SK-N-SH (cell line): ENCODE data around the gene LY6G6C. TPM values are rescaled to one million over a fixed set of nuclear protein-coding genes. Genes with fewer than 3 reads are reported as not detected.

ENCODE experiments used
- CTCF ChIA-PET: fragments of 300-600, 350-600 bp; formaldehyde crosslinking; extraction: SDS; loops from one replicate; lab custom pipeline; 2021; lab: Yijun Ruan, JAX
- POLR2A ChIA-PET: fragments of 350-600 bp; sonication (Branson Sonifier 250); formaldehyde crosslinking; extraction: SDS; loops from one replicate; lab custom pipeline; 2020; ENCODE audit warnings: antibody characterized with exemption, inconsistent platforms; lab: Yijun Ruan, JAX
- DNase-seq: peaks from one replicate; pipeline ENCODE4 v3.0.0; 2012
- H2AFZ ChIP-seq: fragments of 200-600 bp; sonication (generic); 2 replicates; pipeline ENCODE4 v1.8.1; 2016; ENCODE audit warnings: antibody characterized with exemption, mild to moderate bottlenecking, low read depth
- H3F3A ChIP-seq: fragments of 200-600 bp; sonication (generic); replicated peaks from 2 replicates; pipeline ENCODE3; 2016; ENCODE audit warnings: antibody characterized with exemption, mild to moderate bottlenecking; ENCODE audit not compliant: insufficient read depth
- H3K27ac ChIP-seq, 2 experiments: fragments of 200-500 bp in 1 of 2; fragments of 200-600 bp in 1 of 2; sonication (Bioruptor generic) in 1 of 2; sonication (generic), shearing (Covaris generic) in 1 of 2; 2 replicates each; pipeline versions ENCODE4 v1.5.1 to v1.6.1; 2014 to 2016; ENCODE audit warnings: low read depth in 2 of 2, inconsistent platforms in 1 of 2, low read length in 1 of 2, mild to moderate bottlenecking in 1 of 2, mixed read lengths in 1 of 2
- H3K27me3 ChIP-seq: fragments of 200-600 bp; sonication (generic), shearing (Covaris generic); 2 replicates; pipeline ENCODE4 v1.6.1; 2016; ENCODE audit warnings: mixed run types; ENCODE audit not compliant: insufficient read depth
- H3K36me3 ChIP-seq, 2 experiments: fragments of 200-500 bp in 1 of 2; fragments of 200-600 bp in 1 of 2; sonication (Bioruptor generic) in 1 of 2; sonication (generic) in 1 of 2; replicated peaks in 1 of 2; 2 replicates each; pipeline versions ENCODE3 to v1.5.1; 2014 to 2016; ENCODE audit warnings: low read length in 1 of 2, mild to moderate bottlenecking in 1 of 2; ENCODE audit not compliant: insufficient read depth in 2 of 2, control insufficient read depth in 1 of 2
- H3K4me1 ChIP-seq, 2 experiments: fragments of 200-500 bp in 1 of 2; fragments of 200-600 bp in 1 of 2; sonication (Bioruptor generic) in 1 of 2; sonication (generic), shearing (Covaris generic) in 1 of 2; 2 replicates each; pipeline versions ENCODE4 v1.5.1 to v1.6.1; 2014 to 2016; ENCODE audit warnings: low read depth in 1 of 2, low read length in 1 of 2, mixed run types in 1 of 2; ENCODE audit not compliant: insufficient read depth in 2 of 2, control insufficient read depth in 1 of 2
- H3K4me2 ChIP-seq: fragments of 200-600 bp; sonication (generic), shearing (Covaris generic); 2 replicates; pipeline ENCODE4 v1.6.1; 2017; ENCODE audit warnings: mixed run types
- H3K4me3 ChIP-seq, 2 experiments: fragments of 200-500 bp in 1 of 2; fragments of 200-600 bp in 1 of 2; sonication (Bioruptor generic) in 1 of 2; sonication (generic), shearing (Covaris generic) in 1 of 2; 2 replicates each; pipeline versions ENCODE4 v1.5.1 to v1.8.1; 2014 to 2016; ENCODE audit warnings: low read depth in 2 of 2, inconsistent platforms in 1 of 2, low read length in 1 of 2, mild to moderate bottlenecking in 1 of 2, mixed read lengths in 1 of 2, moderate library complexity in 1 of 2
- H3K79me2 ChIP-seq: fragments of 200-600 bp; sonication (generic); 2 replicates; pipeline ENCODE4 v1.8.1; 2017; ENCODE audit warnings: mild to moderate bottlenecking; ENCODE audit not compliant: insufficient read depth
- H3K9ac ChIP-seq: fragments of 200-600 bp; sonication (generic); 2 replicates; pipeline ENCODE4 v1.6.1; 2017; ENCODE audit warnings: mixed run types
- H3K9me2 ChIP-seq: fragments of 200-600 bp; sonication (generic); 2 replicates; pipeline ENCODE4 v1.6.1; 2017; ENCODE audit warnings: mixed run types
- H3K9me3 ChIP-seq: fragments of 200-600 bp; sonication (generic); 2 replicates; pipeline ENCODE4 v1.6.1; 2017; ENCODE audit warnings: mixed run types, mild to moderate bottlenecking, moderate library complexity
- H4K20me1 ChIP-seq: fragments of 200-600 bp; sonication (generic); 2 replicates; pipeline ENCODE4 v1.6.1; 2017; ENCODE audit warnings: mild to moderate bottlenecking, mixed run types; ENCODE audit not compliant: insufficient read depth
- CTCF ChIP-seq: fragments of 200-600 bp; sonication (generic); IDR thresholded peaks from 2 replicates; pipeline ENCODE4 v1.6.1; 2017; ENCODE audit warnings: antibody characterized with exemption, mild to moderate bottlenecking, moderate library complexity
- EZH2phosphoT487 ChIP-seq: fragments of 200-600 bp; sonication (generic); IDR thresholded peaks from 2 replicates; pipeline ENCODE4 v1.6.1; 2017; ENCODE audit warnings: low read depth, mixed run types, mild to moderate bottlenecking, antibody characterized with exemption, moderate library complexity, borderline replicate concordance
- FOXM1 ChIP-seq: IDR thresholded peaks from 2 replicates; pipeline ENCODE4 v1.4.0; 2012; ENCODE audit warnings: low read depth, mild to moderate bottlenecking
- GABPA ChIP-seq: IDR thresholded peaks from 2 replicates; pipeline ENCODE4 v1.4.0; 2012; ENCODE audit warnings: low read depth, mild to moderate bottlenecking
- IRF3 ChIP-seq: fragments of 150-350 bp; IDR thresholded peaks from 2 replicates; pipeline ENCODE4 v1.6.1; 2016; ENCODE audit warnings: mild to moderate bottlenecking, low read depth, low read length
- JUND ChIP-seq: IDR thresholded peaks from 2 replicates; pipeline ENCODE4 v1.4.0; 2012
- MAX ChIP-seq: IDR thresholded peaks from 2 replicates; pipeline ENCODE4 v1.4.0; 2012; ENCODE audit warnings: low read depth
- MEF2A ChIP-seq: IDR thresholded peaks from 2 replicates; pipeline ENCODE4 v1.4.0; 2012; ENCODE audit warnings: low read depth, borderline replicate concordance
- NFIC ChIP-seq: IDR thresholded peaks from 2 replicates; pipeline ENCODE4 v1.4.0; 2012; ENCODE audit warnings: borderline replicate concordance
- PBX3 ChIP-seq: IDR thresholded peaks from 2 replicates; pipeline ENCODE4; 2012
- RAD21 ChIP-seq: IDR thresholded peaks from 2 replicates; pipeline ENCODE4 v1.6.1; 2012; ENCODE audit warnings: mild to moderate bottlenecking, low read length
- RCOR1 ChIP-seq: fragments of 150-350 bp; IDR thresholded peaks from 2 replicates; pipeline ENCODE4 v1.6.1; 2017; ENCODE audit warnings: antibody characterized with exemption, low read length
- REST ChIP-seq: IDR thresholded peaks from 2 replicates; pipeline ENCODE4 v1.6.1; 2012; ENCODE audit warnings: mild to moderate bottlenecking, low read depth, low read length, moderate library complexity
- RXRA ChIP-seq: IDR thresholded peaks from 2 replicates; pipeline ENCODE4 v1.4.0; 2012; ENCODE audit warnings: low read depth, mild to moderate bottlenecking, borderline replicate concordance
- SIN3A ChIP-seq: IDR thresholded peaks from 2 replicates; pipeline ENCODE4 v1.6.1; 2012; ENCODE audit warnings: low read depth, mild to moderate bottlenecking, low read length, moderate library complexity, borderline replicate concordance
- TAF1 ChIP-seq: IDR thresholded peaks from 2 replicates; pipeline ENCODE4 v1.6.1; 2012; ENCODE audit warnings: low read depth, mild to moderate bottlenecking, low read length, moderate library complexity, borderline replicate concordance
- TEAD4 ChIP-seq: IDR thresholded peaks from 2 replicates; pipeline ENCODE4 v1.4.0; 2012; ENCODE audit warnings: mild to moderate bottlenecking, borderline replicate concordance; ENCODE audit not compliant: insufficient read depth
- USF2 ChIP-seq: fragments of 150-350 bp; IDR thresholded peaks from 2 replicates; pipeline ENCODE4 v1.6.1; 2017; ENCODE audit warnings: antibody characterized with exemption, low read length, low read depth, borderline replicate concordance
- YY1 ChIP-seq: IDR thresholded peaks from 2 replicates; pipeline ENCODE4 v1.4.0; 2012; ENCODE audit warnings: low read depth, mild to moderate bottlenecking
- ZBTB33 ChIP-seq: IDR thresholded peaks from 2 replicates; pipeline ENCODE4 v1.4.0; 2012; ENCODE audit warnings: low read depth, borderline replicate concordance
- WGBS: methylation state at CpG from one replicate; pipeline ENCODE4 v1.1.6; 2017; ENCODE audit warnings: low lambda C conversion rate; 5-methylcytosine and 5-hydroxymethylcytosine counted together
- polyA plus RNA-seq, 3 experiments: library from polyadenylated mRNA; depleted of rRNA; stranded (reverse); fragments of >200 nt; gene quantifications; 2 replicates each; pipeline ENCODE4 v1.2.3, GENCODE V29; 2012

Gene LY6G6C
- polyA plus RNA-seq, 1 of the 3 experiments (the other 2 are of a cell fraction): not detected

GRCh38 chr6:31764198-31764597, 42.7 kb upstream of the LY6G6C start (continued):
- TF ChIP-seq IRF3: no peak
- no peak for TF ChIP-seq SIN3A
- TF ChIP-seq FOXM1: no peak
- TF ChIP-seq REST: no peak
- no peak for TF ChIP-seq PBX3
- TF ChIP-seq ZBTB33: no peak
- no peak for TF ChIP-seq GABPA
- no peak for TF ChIP-seq TEAD4

- 42% methylated on average over 1 of the region's 1 CpG for WGBS
- Histone ChIP-seq H4K20me1 (no peaks in the 10 kb centered on the region), H3K4me1 (peaks cover 0 to 8% of the 10 kb centered on the region in 2 experiments; a peak in 1 of 4 replicates), H3K4me3 (no peak overlapping the region), H3K9me2 (no peaks in the 10 kb centered on the region), H3F3A (no peaks in the 10 kb centered on the region), H3K9ac (no peak overlapping the region), H3K36me3 (no peaks in the 10 kb centered on the region), H3K4me2 (no peak overlapping the region), H3K27ac (no peak overlapping the region), H3K9me3 (no peaks in the 10 kb centered on the region), H3K79me2 (no peaks in the 10 kb centered on the region), H3K27me3 (no peaks in the 10 kb centered on the region), H2AFZ (no peak overlapping the region)
- CTCF ChIA-PET: interaction anchor here (1.0 kb wide), 1 partner anchor 28 kb away, joined by 5 read pairs; no protein-coding TSS in a partner anchor
- no peak for DNase-seq
- POLR2A ChIA-PET: no interaction called here
- TF ChIP-seq USF2: no peak
- no peak for TF ChIP-seq EZH2phosphoT487
- no peak for TF ChIP-seq RXRA
- no peak for TF ChIP-seq TEAD4
- no peak for TF ChIP-seq TAF1
- TF ChIP-seq RAD21: no peak
- TF ChIP-seq GABPA: no peak
- TF ChIP-seq YY1: no peak
- no peak for TF ChIP-seq RCOR1
- TF ChIP-seq CTCF: no peak
- TF ChIP-seq JUND: no peak
- TF ChIP-seq MEF2A: no peak
- TF ChIP-seq IRF3: no peak
- TF ChIP-seq MAX: no peak
- TF ChIP-seq NFIC: no peak
Observed at GRCh38 chr6:31763619-31763940, 42.0 kb upstream of the LY6G6C start.
